ENCODE data around the gene FAM228A. TPM values are rescaled to one million over a fixed set of nuclear protein-coding genes. Genes with fewer than 3 reads are reported as not detected.

The FAM228A gene
- polyA plus RNA-seq, 1 of the 3 experiments (the other 2 are of a cell fraction) = 0.10 TPM

GRCh38 chr2:24153478-24153877 lies 21.4 kb upstream of the FAM228A start:
- Histone ChIP-seq H3K9me2 (no peaks in the 10 kb centered on the region), H3K79me2 (ENCODE audit: insufficient read depth) (no peaks in the 10 kb centered on the region), H3K4me1 (ENCODE audit: control insufficient read depth in 1 of 2, insufficient read depth in 2 of 2, low read depth in 1 of 2, low read length in 1 of 2) (no peaks in the 10 kb centered on the region), H3K27ac (ENCODE audit: low read depth in 2 of 2, low read length in 1 of 2) (no peak overlapping the region), H3K4me2 (no peak overlapping the region), H2AFZ (ENCODE audit: low read depth) (no peak overlapping the region), H3K36me3 (replicated peaks in 1 of 2; ENCODE audit: control insufficient read depth in 1 of 2, insufficient read depth in 2 of 2, low read length in 1 of 2) (peaks cover 3 to 6% of the 10 kb centered on the region in 2 experiments), H3K4me3 (ENCODE audit: low read depth in 2 of 2, low read length in 1 of 2) (no peak overlapping the region), H3F3A (replicated peaks; ENCODE audit: insufficient read depth) (no peaks in the 10 kb centered on the region), H4K20me1 (ENCODE audit: insufficient read depth) (no peaks in the 10 kb centered on the region), H3K27me3 (ENCODE audit: insufficient read depth) (no peaks in the 10 kb centered on the region), H3K9me3 (no peaks in the 10 kb centered on the region), H3K9ac (no peak overlapping the region)
- no peak for DNase-seq
- POLR2A ChIA-PET = no interaction called here
- WGBS (ENCODE audit: low lambda C conversion rate) = 93% methylated on average over 4 of the region's 4 CpGs
- CTCF ChIA-PET = no interaction called here
- TF ChIP-seq SMC3 (IDR thresholded peaks at IDR 0.05; ENCODE audit: low read depth, low read length) (no peak), GABPA (IDR thresholded peaks at IDR 0.05; ENCODE audit: low read depth) (no peak), TAF1 (IDR thresholded peaks at IDR 0.05; ENCODE audit: borderline replicate concordance, low read depth, low read length) (no peak), USF2 (IDR thresholded peaks at IDR 0.05; ENCODE audit: borderline replicate concordance, low read depth, low read length) (no peak), USF1 (IDR thresholded peaks at IDR 0.05; ENCODE audit: borderline replicate concordance, low read depth) (no peak), ZBTB33 (IDR thresholded peaks at IDR 0.05; ENCODE audit: borderline replicate concordance, low read depth) (no peak), EP300 (IDR thresholded peaks at IDR 0.05; ENCODE audit: borderline replicate concordance in 1 of 2, low read depth in 1 of 2, low read length in 1 of 2) (no peak)

- H3K4me3 ChIP-seq (ENCODE audit: low read depth in 2 of 2, low read length in 1 of 2) = no peak overlapping the region
- H3K36me3 ChIP-seq (replicated peaks in 1 of 2; ENCODE audit: control insufficient read depth in 1 of 2, insufficient read depth in 2 of 2, low read length in 1 of 2) = peaks cover 0 to 4% of the 10 kb centered on the region in 2 experiments
- no peaks in the 10 kb centered on the region for H3K27me3 ChIP-seq (ENCODE audit: insufficient read depth)
- no peak overlapping the region for H2AFZ ChIP-seq (ENCODE audit: low read depth)
- POLR2A ChIA-PET = no interaction called here
- H3K9me3 ChIP-seq = no peaks in the 10 kb centered on the region
- no peaks in the 10 kb centered on the region for H3K79me2 ChIP-seq (ENCODE audit: insufficient read depth)
- CTCF ChIA-PET = interaction anchor here (0.9 kb wide), 1 partner anchor 73 kb away, joined by 3 read pairs; the partner anchor contains the start of gene TP53I3
- 89% methylated on average over 5 of the region's 5 CpGs for WGBS (ENCODE audit: low lambda C conversion rate)
- no peaks in the 10 kb centered on the region for H3K4me1 ChIP-seq (ENCODE audit: control insufficient read depth in 1 of 2, insufficient read depth in 2 of 2, low read depth in 1 of 2, low read length in 1 of 2)
- no peaks in the 10 kb centered on the region for H4K20me1 ChIP-seq (ENCODE audit: insufficient read depth)
- no peak overlapping the region for H3K4me2 ChIP-seq
- no peak for TF ChIP-seq RAD21 (IDR thresholded peaks at IDR 0.05; ENCODE audit: low read length)
- no peak for TF ChIP-seq RXRA (IDR thresholded peaks at IDR 0.05; ENCODE audit: borderline replicate concordance, low read depth)
- no peak for TF ChIP-seq FOXM1 (IDR thresholded peaks at IDR 0.05; ENCODE audit: low read depth)
- TF ChIP-seq SIN3A (IDR thresholded peaks at IDR 0.05; ENCODE audit: borderline replicate concordance, low read depth, low read length) = no peak
- no peak for TF ChIP-seq ZBTB33 (IDR thresholded peaks at IDR 0.05; ENCODE audit: borderline replicate concordance, low read depth)
- no peak for TF ChIP-seq EP300 (IDR thresholded peaks at IDR 0.05; ENCODE audit: borderline replicate concordance in 1 of 2, low read depth in 1 of 2, low read length in 1 of 2)
- TF ChIP-seq EZH2phosphoT487 (IDR thresholded peaks at IDR 0.05; ENCODE audit: borderline replicate concordance, low read depth) = no peak
- TF ChIP-seq SMC3 (IDR thresholded peaks at IDR 0.05; ENCODE audit: low read depth, low read length) = no peak
- no peak for TF ChIP-seq RFX5 (IDR thresholded peaks at IDR 0.05; ENCODE audit: low read length)
- TF ChIP-seq FOXJ3 (CRISPR knock-in tag; IDR thresholded peaks at IDR 0.05) = no peak
- TF ChIP-seq USF1 (IDR thresholded peaks at IDR 0.05; ENCODE audit: borderline replicate concordance, low read depth) = no peak
- no peaks in the 10 kb centered on the region for H3F3A ChIP-seq (replicated peaks; ENCODE audit: insufficient read depth)
- H3K9me2 ChIP-seq = no peaks in the 10 kb centered on the region
- DNase-seq = no peak
- no peak overlapping the region for H3K9ac ChIP-seq
- H3K27ac ChIP-seq (ENCODE audit: low read depth in 2 of 2, low read length in 1 of 2) = no peak overlapping the region
These were observed 16.7 kb upstream of the FAM228A start for GRCh38 chr2:24158131-24158530.

Measured in SK-N-SH (cell line).